HCT116 (cell line): ENCODE measurements around the gene RBM39. TPM values are rescaled to one million over a fixed set of nuclear protein-coding genes. Genes with fewer than 3 reads are reported as not detected.

Source experiments
- ATAC-seq: fragments of 200-7000 bp; cut with Tn5 transposase; 2 replicates; pipeline ENCODE4 v1.9.1; 2020; ENCODE audit warnings: mild to moderate bottlenecking, moderate library complexity
- BruUV-seq: library from RNA; stranded (reverse); fragments of 400-500 nt; replicated peaks from 2 replicates; lab custom pipeline; 2021; lab: Mats Ljungman, UMichigan
- CTCF ChIA-PET: fragments of 300-600 bp; sonication (Branson Sonifier 250); formaldehyde crosslinking; loops from one replicate; lab custom pipeline; 2021; ENCODE audit warnings: antibody characterized with exemption; lab: Charles Lee
- POLR2A ChIA-PET: fragments of 300-600, 350-600 bp; sonication (Branson Sonifier 250); formaldehyde crosslinking; loops from one replicate; lab custom pipeline; 2021; ENCODE audit warnings: antibody characterized with exemption; lab: Charles Lee
- RAD21 ChIA-PET, 2 experiments: fragments of 300-600 bp; sonication (Branson Sonifier 250); formaldehyde crosslinking; loops; one replicate each; lab custom pipeline; 2023; ENCODE audit warnings: low total read pairs in 2 of 2; ENCODE audit not compliant: uncharacterized antibody in 2 of 2, unreplicated experiment in 2 of 2, low non-redundant PET in 1 of 2; lab: Charles Lee
- DNase-seq: peaks from one replicate; pipeline ENCODE4 v3.0.0-alpha.2; 2010; ENCODE audit warnings: low read depth, low spot score
- H2AFZ ChIP-seq: fragments of 200-600 bp; shearing (Covaris generic), sonication (generic); 2 replicates; pipeline ENCODE4 v1.6.1; 2017; ENCODE audit warnings: low read depth, mixed run types, mixed read lengths, antibody characterized with exemption, low read length; ENCODE audit not compliant: poor library complexity, severe bottlenecking
- H3K27ac ChIP-seq: 2 replicates; pipeline ENCODE4 v1.5.1; 2012; ENCODE audit warnings: low read depth, low read length
- H3K27me3 ChIP-seq: fragments of 200-600 bp; sonication (generic); 2 replicates; pipeline ENCODE4 v1.6.1; 2016; ENCODE audit warnings: mixed run types, low read length, mixed read lengths; ENCODE audit not compliant: insufficient read depth
- H3K36me3 ChIP-seq, 2 experiments: fragments of 200-500 bp in 1 of 2; fragments of 200-600 bp in 1 of 2; sonication (Bioruptor generic) in 1 of 2; sonication (generic) in 1 of 2; 2 replicates each; pipeline versions ENCODE4 v1.5.1 to v1.6.1; 2014 to 2016; ENCODE audit warnings: low read length in 2 of 2, inconsistent platforms in 1 of 2, mixed read lengths in 1 of 2, mixed run types in 1 of 2; ENCODE audit not compliant: insufficient read depth in 2 of 2, control insufficient read depth in 1 of 2
- H3K4me1 ChIP-seq, 2 experiments: fragments of 200-600 bp in 1 of 2; sonication (generic) in 1 of 2; 2 replicates each; pipeline versions ENCODE4 v1.5.1 to v1.6.1; 2012 to 2017; ENCODE audit warnings: low read length in 2 of 2, inconsistent platforms in 1 of 2, mild to moderate bottlenecking in 1 of 2, mixed read lengths in 1 of 2, mixed run types in 1 of 2, moderate library complexity in 1 of 2; ENCODE audit not compliant: insufficient read depth in 2 of 2, control insufficient read depth in 1 of 2
- H3K4me2 ChIP-seq: fragments of 200-600 bp; sonication (generic); 2 replicates; pipeline ENCODE4 v1.6.1; 2017; ENCODE audit warnings: mixed run types, low read length, mixed read lengths
- H3K4me3 ChIP-seq, 2 experiments: fragments of 200-600 bp in 1 of 2; sonication (generic) in 1 of 2; replicated peaks in 1 of 2; 2 replicates each; pipeline ENCODE4 v1.5.1; 2011 to 2016; ENCODE audit warnings: low read length in 2 of 2, control low read depth in 1 of 2, low read depth in 1 of 2, mild to moderate bottlenecking in 1 of 2, mixed read lengths in 1 of 2, mixed run types in 1 of 2
- H3K79me2 ChIP-seq: fragments of 200-600 bp; sonication (generic); 2 replicates; pipeline ENCODE4 v1.6.1; 2017; ENCODE audit warnings: mild to moderate bottlenecking, mixed run types, low read length, moderate library complexity, mixed read lengths; ENCODE audit not compliant: insufficient read depth
- H3K9ac ChIP-seq: fragments of 200-600 bp; sonication (generic); 2 replicates; pipeline ENCODE4 v1.6.1; 2016; ENCODE audit warnings: low read length, mixed read lengths
- H3K9me2 ChIP-seq: fragments of 200-600 bp; sonication (generic), shearing (Covaris generic); 2 replicates; pipeline ENCODE4 v1.6.1; 2017; ENCODE audit warnings: mixed run types, mild to moderate bottlenecking, moderate library complexity; ENCODE audit not compliant: insufficient read depth
- H3K9me3 ChIP-seq, 2 experiments: fragments of 200-500 bp in 1 of 2; fragments of 200-600 bp in 1 of 2; sonication (Bioruptor generic) in 1 of 2; sonication (generic) in 1 of 2; 2 replicates each; pipeline ENCODE4 v1.6.1; 2014 to 2017; ENCODE audit warnings: low read length in 2 of 2, mixed read lengths in 2 of 2, inconsistent platforms in 1 of 2, low read depth in 1 of 2, mild to moderate bottlenecking in 1 of 2, mixed run types in 1 of 2, moderate library complexity in 1 of 2; ENCODE audit not compliant: control insufficient read depth in 1 of 2, insufficient read depth in 1 of 2
- H4K20me1 ChIP-seq: fragments of 200-600 bp; sonication (generic), shearing (Covaris generic); 2 replicates; pipeline ENCODE4 v1.6.1; 2017; ENCODE audit warnings: mixed run types, mild to moderate bottlenecking, moderate library complexity; ENCODE audit not compliant: insufficient read depth
- ATF3 ChIP-seq: IDR thresholded peaks from 2 replicates; pipeline ENCODE4 v1.6.1; 2012
- ELF1 ChIP-seq: IDR thresholded peaks from 2 replicates; pipeline ENCODE4 v1.6.1; 2012; ENCODE audit warnings: low read depth, borderline replicate concordance
- EZH2 ChIP-seq: fragments of 200-600 bp; sonication (generic); IDR thresholded peaks from 2 replicates; pipeline ENCODE4 v1.6.1; 2017; ENCODE audit warnings: antibody characterized with exemption, mixed run types
- FOSL1 ChIP-seq: IDR thresholded peaks from 2 replicates; pipeline ENCODE4 v1.6.1; 2012; ENCODE audit warnings: low read depth
- JUND ChIP-seq: IDR thresholded peaks from 2 replicates; pipeline ENCODE4 v1.6.1; 2012
- POLR2A ChIP-seq: IDR thresholded peaks from 2 replicates; pipeline ENCODE4 v1.7.0; 2011; ENCODE audit warnings: borderline replicate concordance; ENCODE audit not compliant: insufficient read depth, insufficient read length; ENCODE audit errors: extremely low read depth
- POLR2AphosphoS5 ChIP-seq: IDR thresholded peaks from 2 replicates; pipeline ENCODE4 v1.6.1; 2011; ENCODE audit warnings: mild to moderate bottlenecking, low read depth, low read length, moderate library complexity
- RAD21 ChIP-seq: IDR thresholded peaks from 2 replicates; pipeline ENCODE4 v1.6.1; 2012; ENCODE audit warnings: low read depth, mild to moderate bottlenecking
- REST ChIP-seq: IDR thresholded peaks from 2 replicates; pipeline ENCODE4 v1.6.1; 2012; ENCODE audit warnings: low read depth
- SIN3A ChIP-seq: IDR thresholded peaks from 2 replicates; pipeline ENCODE4 v1.6.1; 2012; ENCODE audit warnings: low read depth
- SP1 ChIP-seq: IDR thresholded peaks from 2 replicates; pipeline ENCODE4 v1.6.1; 2012; ENCODE audit warnings: low read depth
- SRF ChIP-seq: IDR thresholded peaks from 2 replicates; pipeline ENCODE4 v1.6.1; 2012; ENCODE audit warnings: low read depth
- YY1 ChIP-seq: IDR thresholded peaks from 2 replicates; pipeline ENCODE4 v1.6.1; 2011; ENCODE audit warnings: low read length, low read depth, moderate library complexity, mild to moderate bottlenecking; ENCODE audit not compliant: insufficient replicate concordance; ENCODE audit errors: extremely low read depth
- ZFX ChIP-seq: fragments of 450-650 bp; IDR thresholded peaks from 2 replicates; pipeline ENCODE4 v1.6.1; 2017
- intact Hi-C: fragments of 100-400 bp; cut with micrococcal nuclease; formaldehyde crosslinking; loops from 2 replicates; pipeline ENCODE4 v1.10.0; 2022
- total RNA-seq: library from RNA; stranded (reverse); gene quantifications from one replicate; pipeline ENCODE4 v1.2.1, GENCODE V29; 2021; ENCODE audit not compliant: unreplicated experiment
- TF ChIP-seq, protein P1 (sequence below): IDR thresholded peaks from 2 replicates; pipeline ENCODE4 v1.6.1; 2011; ENCODE audit warnings: mild to moderate bottlenecking, low read length, moderate library complexity; ENCODE audit not compliant: insufficient replicate concordance; ENCODE audit errors: extremely low read depth
- TF ChIP-seq, protein P2 (sequence below): IDR thresholded peaks from 2 replicates; pipeline ENCODE4 v1.6.1; 2012
- TF ChIP-seq, protein P3 (sequence below), 3 experiments: fragments of 200-600 bp in 1 of 3; sonication (generic) in 1 of 3; IDR thresholded peaks in 2 of 3; conservative IDR thresholded peaks in 1 of 3; 2 replicates each; pipeline ENCODE4 v1.5.1; 2012 to 2017; ENCODE audit warnings: low read depth in 2 of 3, low read length in 2 of 3, antibody characterized with exemption in 1 of 3, borderline replicate concordance in 1 of 3, control low read depth in 1 of 3, mild to moderate bottlenecking in 1 of 3, mixed read lengths in 1 of 3, mixed run types in 1 of 3, moderate library complexity in 1 of 3; ENCODE audit not compliant: insufficient read depth in 1 of 3

RBM39 gene
- total RNA-seq, 1 experiment from 2014 or later, result 234 TPM

DNA sequence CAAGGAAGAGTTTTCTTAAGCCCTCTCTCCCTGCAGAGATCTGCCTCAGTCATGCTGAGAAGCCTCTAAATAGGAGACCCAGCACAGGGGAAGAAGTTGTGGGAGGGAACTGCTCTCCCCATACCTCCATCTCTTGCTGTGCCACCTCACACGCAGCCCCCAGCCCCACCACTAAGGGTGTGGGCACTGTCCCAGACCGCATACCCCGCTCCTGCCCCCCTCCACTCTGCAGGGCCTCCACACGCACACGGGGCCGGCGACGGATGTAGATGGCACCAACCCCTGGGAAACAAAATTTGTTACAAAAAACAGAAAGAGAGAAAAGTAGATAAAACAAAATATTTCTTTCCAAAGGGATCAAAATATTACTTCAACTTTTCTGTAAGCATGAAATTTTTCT is 67.1 kb downstream of the RBM39 start:
- CTCF ChIA-PET, result no interaction called here
- DNase-seq (no peak), ATAC-seq (no peak)
- Histone ChIP-seq H3K4me2 (no peak overlapping the region), H4K20me1 (no peaks in the 10 kb centered on the region), H3K79me2 (no peaks in the 10 kb centered on the region), H2AFZ (no peak overlapping the region), H3K4me1 (no peaks in the 10 kb centered on the region), H3K27me3 (no peaks in the 10 kb centered on the region), H3K9ac (no peak overlapping the region), H3K9me3 (no peaks in the 10 kb centered on the region), H3K27ac (no peak overlapping the region), H3K36me3 (peaks cover 14 to 20% of the 10 kb centered on the region in 2 experiments; a peak in 3 of 4 replicates), H3K9me2 (no peaks in the 10 kb centered on the region), H3K4me3 (no peak overlapping the region)
- TF ChIP-seq, protein P1, sequence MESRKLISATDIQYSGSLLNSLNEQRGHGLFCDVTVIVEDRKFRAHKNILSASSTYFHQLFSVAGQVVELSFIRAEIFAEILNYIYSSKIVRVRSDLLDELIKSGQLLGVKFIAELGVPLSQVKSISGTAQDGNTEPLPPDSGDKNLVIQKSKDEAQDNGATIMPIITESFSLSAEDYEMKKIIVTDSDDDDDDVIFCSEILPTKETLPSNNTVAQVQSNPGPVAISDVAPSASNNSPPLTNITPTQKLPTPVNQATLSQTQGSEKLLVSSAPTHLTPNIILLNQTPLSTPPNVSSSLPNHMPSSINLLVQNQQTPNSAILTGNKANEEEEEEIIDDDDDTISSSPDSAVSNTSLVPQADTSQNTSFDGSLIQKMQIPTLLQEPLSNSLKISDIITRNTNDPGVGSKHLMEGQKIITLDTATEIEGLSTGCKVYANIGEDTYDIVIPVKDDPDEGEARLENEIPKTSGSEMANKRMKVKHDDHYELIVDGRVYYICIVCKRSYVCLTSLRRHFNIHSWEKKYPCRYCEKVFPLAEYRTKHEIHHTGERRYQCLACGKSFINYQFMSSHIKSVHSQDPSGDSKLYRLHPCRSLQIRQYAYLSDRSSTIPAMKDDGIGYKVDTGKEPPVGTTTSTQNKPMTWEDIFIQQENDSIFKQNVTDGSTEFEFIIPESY, result no peak
- no peak for TF ChIP-seq SIN3A
- TF ChIP-seq ATF3, result no peak
- TF ChIP-seq YY1, result no peak
- no peak for TF ChIP-seq EZH2
- TF ChIP-seq, protein P2, sequence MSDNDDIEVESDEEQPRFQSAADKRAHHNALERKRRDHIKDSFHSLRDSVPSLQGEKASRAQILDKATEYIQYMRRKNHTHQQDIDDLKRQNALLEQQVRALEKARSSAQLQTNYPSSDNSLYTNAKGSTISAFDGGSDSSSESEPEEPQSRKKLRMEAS, result no peak
- no peak for TF ChIP-seq RAD21
- TF ChIP-seq ELF1, result no peak
- no peak for TF ChIP-seq POLR2A
- TF ChIP-seq REST, result no peak
- TF ChIP-seq, protein P3, sequence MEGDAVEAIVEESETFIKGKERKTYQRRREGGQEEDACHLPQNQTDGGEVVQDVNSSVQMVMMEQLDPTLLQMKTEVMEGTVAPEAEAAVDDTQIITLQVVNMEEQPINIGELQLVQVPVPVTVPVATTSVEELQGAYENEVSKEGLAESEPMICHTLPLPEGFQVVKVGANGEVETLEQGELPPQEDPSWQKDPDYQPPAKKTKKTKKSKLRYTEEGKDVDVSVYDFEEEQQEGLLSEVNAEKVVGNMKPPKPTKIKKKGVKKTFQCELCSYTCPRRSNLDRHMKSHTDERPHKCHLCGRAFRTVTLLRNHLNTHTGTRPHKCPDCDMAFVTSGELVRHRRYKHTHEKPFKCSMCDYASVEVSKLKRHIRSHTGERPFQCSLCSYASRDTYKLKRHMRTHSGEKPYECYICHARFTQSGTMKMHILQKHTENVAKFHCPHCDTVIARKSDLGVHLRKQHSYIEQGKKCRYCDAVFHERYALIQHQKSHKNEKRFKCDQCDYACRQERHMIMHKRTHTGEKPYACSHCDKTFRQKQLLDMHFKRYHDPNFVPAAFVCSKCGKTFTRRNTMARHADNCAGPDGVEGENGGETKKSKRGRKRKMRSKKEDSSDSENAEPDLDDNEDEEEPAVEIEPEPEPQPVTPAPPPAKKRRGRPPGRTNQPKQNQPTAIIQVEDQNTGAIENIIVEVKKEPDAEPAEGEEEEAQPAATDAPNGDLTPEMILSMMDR (IDR thresholded peaks at IDR 0.05 in 2 of 3, conservative IDR thresholded peaks at IDR 0.05 in 1 of 3; ENCODE audit: borderline replicate concordance in 1 of 3, insufficient read depth in 1 of 3, low read depth in 2 of 3, low read length in 2 of 3), result no peak
- no peak for TF ChIP-seq JUND
- no peak for TF ChIP-seq SP1
- no peak for TF ChIP-seq ZFX
- no peak for TF ChIP-seq SRF
- no peak for TF ChIP-seq POLR2AphosphoS5
- TF ChIP-seq FOSL1, result no peak
- POLR2A ChIA-PET, result no interaction called here
- RAD21 ChIA-PET, result no interaction called here
- no TSS peak for BruUV-seq
- intact Hi-C loops, result no loop called here
